Transverse colon (tissue), 4 donors: ENCODE measurements around the gene KMT2E. TPM values are rescaled to one million over a fixed set of nuclear protein-coding genes. Genes with fewer than 3 reads are reported as not detected.

ENCODE experiments used
- DNase-seq: peaks from one replicate; pipeline ENCODE4 v3.0.0-alpha.2; 2019
- H3K27ac ChIP-seq, 4 donors: fragments of 200-600 bp; sonication (generic); 2 replicates each; pipeline ENCODE4 v1.5.1; 2016 to 2018; ENCODE audit warnings: inconsistent platforms in 4 of 4
- H3K27me3 ChIP-seq: fragments of 200-600 bp; sonication (generic); 2 replicates; pipeline ENCODE4 v1.5.1; 2017; ENCODE audit warnings: inconsistent platforms
- H3K36me3 ChIP-seq, 4 donors: fragments of 200-600 bp; sonication (generic); 2 replicates each; pipeline ENCODE4 v1.5.1; 2017 to 2019; ENCODE audit warnings: inconsistent platforms in 4 of 4
- H3K4me1 ChIP-seq, 4 donors: fragments of 200-600 bp; sonication (generic); 2 replicates each; pipeline ENCODE4 v1.5.1; 2017 to 2020; ENCODE audit warnings: inconsistent platforms in 4 of 4
- H3K4me3 ChIP-seq, 4 donors: fragments of 200-600 bp; sonication (generic); 1 replicate in 1 of 4; 2 replicates in 3 of 4; pipeline versions ENCODE4 v1.5.1 to v1.6.1; 2017 to 2019; ENCODE audit warnings: inconsistent platforms in 4 of 4
- H3K9me3 ChIP-seq, 2 donors: fragments of 200-600 bp; sonication (generic); 2 replicates each; pipeline ENCODE4 v1.5.1; 2017 to 2019; ENCODE audit warnings: inconsistent platforms in 2 of 2
- EP300 ChIP-seq: sonication (generic); formaldehyde crosslinking; IDR thresholded peaks from one replicate; pipeline ENCODE4 v1.6.1; 2017; ENCODE audit warnings: antibody characterized with exemption, low read depth
- POLR2A ChIP-seq: fragments of 450-650 bp; IDR thresholded peaks from one replicate; pipeline ENCODE4 v1.6.1; 2016; ENCODE audit warnings: antibody characterized with exemption, mild to moderate bottlenecking, moderate library complexity
- POLR2AphosphoS5 ChIP-seq, 3 donors: sonication (generic); formaldehyde crosslinking; IDR thresholded peaks; one replicate each; pipeline ENCODE4 v1.6.1; 2016; ENCODE audit warnings: antibody characterized with exemption in 3 of 3
- WGBS, 2 donors: methylation state at CpG; one replicate each; pipeline ENCODE4 v1.1.5; 2018; ENCODE audit warnings: low coverage in 1 of 2; 5-methylcytosine and 5-hydroxymethylcytosine counted together
- in situ Hi-C, 4 donors: fragments of 200-750 bp; cut with MboI; loops; one replicate each; pipeline versions ENCODE4 v1.15.0 to v1.15.1; 2017; ENCODE audit warnings: low sequenced_read_pairs in 3 of 4, low pct_ligation_motif_present in 1 of 4, low pct_unique_long_range_greater_than_20kb in 1 of 4
- intact Hi-C: fragments of 100-400 bp; cut with DNase I; formaldehyde crosslinking; loops from one replicate; pipeline ENCODE4 v1.15.1; 2023; ENCODE audit warnings: low total_unique reads
- total RNA-seq, 4 donors: library from RNA; depleted of rRNA; stranded (reverse); fragments of >200 nt; gene quantifications; one replicate each; pipeline ENCODE4 v1.1.0, GENCODE V29; 2016
- TF ChIP-seq, protein P1 (sequence below), 5 experiments: fragments of 200-600 bp in 3 of 5; fragments of 450-650 bp in 2 of 5; sonication (generic) in 3 of 5; IDR thresholded peaks; 1 replicate in 2 of 5; 2 replicates in 3 of 5; pipeline ENCODE4 v1.5.1; 2016 to 2017; ENCODE audit warnings: antibody characterized with exemption in 5 of 5, inconsistent platforms in 3 of 5, mild to moderate bottlenecking in 2 of 5, moderate library complexity in 1 of 5

KMT2E gene
- total RNA-seq, 4 donors from 2014 or later: 86.8 to 362 (median 178) TPM

DNA sequence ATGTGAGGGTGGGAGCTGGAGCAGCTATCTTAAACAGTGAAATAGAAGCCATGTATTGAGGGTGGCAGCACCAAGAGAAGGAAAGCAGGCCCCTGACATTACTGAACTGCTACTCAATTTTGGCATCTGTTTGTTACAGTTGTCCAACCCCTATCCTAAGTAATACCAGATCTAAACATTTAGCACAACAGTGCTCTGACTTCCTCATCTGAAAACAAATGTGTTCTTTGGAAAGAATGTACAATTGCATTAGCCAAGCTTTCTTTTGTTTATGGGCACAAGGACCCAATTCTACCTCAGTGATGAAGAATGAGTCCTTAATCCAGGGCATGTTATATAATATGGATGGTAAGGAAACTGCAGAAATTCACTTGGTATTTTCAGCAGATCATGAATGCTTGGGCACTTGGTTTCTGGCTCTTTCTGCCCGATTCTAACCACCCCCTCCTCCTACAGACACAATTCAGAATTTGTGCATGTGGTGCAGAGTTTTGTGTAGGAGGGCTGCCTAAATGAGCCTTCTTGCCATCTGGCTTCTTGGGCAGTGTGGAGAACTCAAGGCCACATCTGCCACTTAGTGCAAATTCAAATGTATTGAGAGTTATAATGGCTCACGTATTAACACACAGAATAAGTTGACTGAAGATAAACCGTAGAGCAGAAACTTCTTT is 36.9 kb upstream of the KMT2E start:
- H3K27ac ChIP-seq: peak overlapping the region; percentile 76 to 99 (median 96)
- intact Hi-C loops: no loop called here

DNA sequence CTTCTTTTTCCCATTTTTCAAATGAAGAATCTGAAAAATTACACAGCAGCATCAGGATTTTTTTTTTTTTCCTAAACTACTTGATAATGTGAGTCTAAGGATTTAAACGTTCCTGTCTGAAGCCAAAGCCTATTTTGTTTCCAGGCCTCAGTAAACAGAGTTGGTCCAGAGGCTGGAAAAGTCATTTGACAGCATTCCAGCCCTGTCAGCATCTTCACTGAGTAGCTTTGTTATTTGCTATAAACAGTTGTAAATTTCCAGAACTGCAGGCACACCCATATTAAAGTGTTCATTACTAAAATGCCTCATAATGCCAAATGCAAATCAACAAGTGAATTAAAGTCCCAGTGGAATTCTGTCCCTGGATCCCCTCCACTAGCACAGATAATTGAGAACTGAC is 35.5 kb upstream of the KMT2E start:
- H3K27ac ChIP-seq: peak overlapping the region; percentile 76 to 99 (median 96)
- peaks cover 37 to 90% (median 65%) of the 10 kb centered on the region in 4 donors for H3K4me1 ChIP-seq
- TF ChIP-seq POLR2A: no peak
- TF ChIP-seq POLR2AphosphoS5 (IDR thresholded peaks at IDR 0.05): peak in 1 of 3 donors; percentile 5
- H3K36me3 ChIP-seq: no peaks in the 10 kb centered on the region
- no peak overlapping the region for H3K4me3 ChIP-seq
- H3K9me3 ChIP-seq: no peaks in the 10 kb centered on the region
- in situ Hi-C loops: no loop called here
- 17% methylated on average over 1 of the region's 1 CpG for WGBS, 2 donors
- no peaks in the 10 kb centered on the region for H3K27me3 ChIP-seq
- DNase-seq: no peak
- intact Hi-C loops: no loop called here

More for the DNA sequence above, 36.9 kb upstream of the KMT2E start:
- no peaks in the 10 kb centered on the region for H3K27me3 ChIP-seq
- peaks cover 35 to 90% (median 61%) of the 10 kb centered on the region in 4 donors for H3K4me1 ChIP-seq
- H3K4me3 ChIP-seq: no peak overlapping the region
- no peak for DNase-seq
- no peak for TF ChIP-seq POLR2AphosphoS5 (IDR thresholded peaks at IDR 0.05)
- TF ChIP-seq, protein P1, sequence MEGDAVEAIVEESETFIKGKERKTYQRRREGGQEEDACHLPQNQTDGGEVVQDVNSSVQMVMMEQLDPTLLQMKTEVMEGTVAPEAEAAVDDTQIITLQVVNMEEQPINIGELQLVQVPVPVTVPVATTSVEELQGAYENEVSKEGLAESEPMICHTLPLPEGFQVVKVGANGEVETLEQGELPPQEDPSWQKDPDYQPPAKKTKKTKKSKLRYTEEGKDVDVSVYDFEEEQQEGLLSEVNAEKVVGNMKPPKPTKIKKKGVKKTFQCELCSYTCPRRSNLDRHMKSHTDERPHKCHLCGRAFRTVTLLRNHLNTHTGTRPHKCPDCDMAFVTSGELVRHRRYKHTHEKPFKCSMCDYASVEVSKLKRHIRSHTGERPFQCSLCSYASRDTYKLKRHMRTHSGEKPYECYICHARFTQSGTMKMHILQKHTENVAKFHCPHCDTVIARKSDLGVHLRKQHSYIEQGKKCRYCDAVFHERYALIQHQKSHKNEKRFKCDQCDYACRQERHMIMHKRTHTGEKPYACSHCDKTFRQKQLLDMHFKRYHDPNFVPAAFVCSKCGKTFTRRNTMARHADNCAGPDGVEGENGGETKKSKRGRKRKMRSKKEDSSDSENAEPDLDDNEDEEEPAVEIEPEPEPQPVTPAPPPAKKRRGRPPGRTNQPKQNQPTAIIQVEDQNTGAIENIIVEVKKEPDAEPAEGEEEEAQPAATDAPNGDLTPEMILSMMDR (IDR thresholded peaks at IDR 0.05): no peak
- no peak for TF ChIP-seq POLR2A
- TF ChIP-seq EP300: no peak
- in situ Hi-C loops: no loop called here
- 28 to 48% methylated on average over 2 to 3 of the region's 3 CpGs for WGBS, 2 donors
- H3K36me3 ChIP-seq: no peaks in the 10 kb centered on the region
- no peaks in the 10 kb centered on the region for H3K9me3 ChIP-seq

DNA sequence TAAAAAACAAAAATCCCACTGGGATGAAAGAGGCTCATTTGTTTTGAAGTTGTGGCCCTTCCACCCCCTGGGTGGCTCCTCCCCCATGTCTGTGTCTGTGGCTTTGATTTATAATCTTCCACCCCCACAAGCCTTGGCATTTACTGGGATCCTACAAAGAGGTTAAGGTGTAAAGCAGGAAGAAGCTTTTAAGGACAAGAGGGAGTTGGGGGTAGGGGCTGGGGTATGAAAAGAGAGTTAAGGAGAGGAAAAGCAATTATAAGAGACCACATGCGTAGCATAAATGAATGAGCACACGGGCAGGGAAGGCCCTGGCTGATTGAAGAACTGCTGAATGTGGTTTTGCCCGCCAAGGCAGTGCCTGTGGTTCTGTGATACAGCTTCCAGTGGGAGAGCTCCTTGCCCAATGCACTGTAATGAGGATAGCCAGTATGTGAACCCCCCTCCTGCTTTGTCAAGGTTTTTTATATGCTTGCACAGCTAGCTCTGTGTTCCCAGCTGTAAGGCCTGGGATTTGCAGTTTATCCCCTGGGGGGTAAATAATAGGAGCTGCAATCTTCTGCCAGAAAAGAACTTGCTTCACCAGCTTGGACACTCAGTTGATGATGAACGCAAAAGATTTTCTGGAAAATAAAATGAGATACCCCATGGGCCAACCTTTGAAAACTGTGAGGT is 34.7 kb upstream of the KMT2E start:
- Histone ChIP-seq H3K27me3 (no peaks in the 10 kb centered on the region), H3K4me3 (no peak overlapping the region), H3K36me3 (no peaks in the 10 kb centered on the region), H3K9me3 (no peaks in the 10 kb centered on the region), H3K4me1 (peaks cover 37 to 82% (median 62%) of the 10 kb centered on the region in 4 donors), H3K27ac (peak overlapping the region; percentile 76 to 99 (median 96))
- in situ Hi-C loops: no loop called here
- no peak for DNase-seq
- WGBS, 2 donors: 43 to 51% methylated on average over 4 of the region's 4 CpGs
- TF ChIP-seq, protein P1 (IDR thresholded peaks at IDR 0.05): no peak
- TF ChIP-seq POLR2A (no peak), POLR2AphosphoS5 (IDR thresholded peaks at IDR 0.05) (no peak), EP300 (no peak)
- intact Hi-C loops: no loop called here

DNA sequence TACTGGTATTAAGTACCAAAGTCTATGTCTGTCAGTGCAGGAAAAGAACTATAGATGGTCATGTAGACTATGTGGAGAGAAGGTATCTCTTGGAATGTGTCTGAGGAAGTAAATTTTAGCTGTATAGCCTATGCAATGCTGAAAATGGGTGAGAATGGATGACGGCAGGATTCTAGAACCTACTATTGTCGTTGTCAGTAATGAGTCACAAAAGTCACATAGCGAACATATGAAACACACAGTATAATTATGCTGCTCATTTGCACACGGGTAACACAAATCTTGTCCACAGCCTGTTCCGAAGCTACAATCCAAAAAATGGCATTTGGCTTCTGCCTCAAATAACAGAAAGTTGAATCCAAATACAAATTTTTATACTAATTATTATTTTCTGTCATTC is 33.6 kb upstream of the KMT2E start:
- H3K36me3 ChIP-seq: no peaks in the 10 kb centered on the region
- 63 to 83% methylated on average over 4 to 5 of the region's 5 CpGs for WGBS, 2 donors
- intact Hi-C loops (loop anchor here (5.0 kb wide), 1 partner anchor 37 kb away; no protein-coding TSS in a partner anchor), in situ Hi-C loops (no loop called here)
- H3K4me3 ChIP-seq: no peak overlapping the region
- no peaks in the 10 kb centered on the region for H3K27me3 ChIP-seq
- TF ChIP-seq EP300 (no peak), POLR2AphosphoS5 (IDR thresholded peaks at IDR 0.05) (no peak), POLR2A (no peak)
- TF ChIP-seq, protein P1 (IDR thresholded peaks at IDR 0.05): no peak
- peaks cover 47 to 77% (median 71%) of the 10 kb centered on the region in 4 donors for H3K4me1 ChIP-seq
- DNase-seq: no peak
- H3K27ac ChIP-seq: peak overlapping the region; percentile 76 to 99 (median 96)
- H3K9me3 ChIP-seq: no peaks in the 10 kb centered on the region
